GM12873 (cell line): ENCODE results near the gene NFILZ.

ENCODE experiments used
- TF ChIP-seq, protein P1 (sequence below): IDR thresholded peaks from 2 replicates; pipeline ENCODE4 v1.5.1; 2012; ENCODE audit warnings: low read depth, mild to moderate bottlenecking, moderate library complexity, low read length, control low read depth; ENCODE audit not compliant: insufficient read depth; ENCODE audit errors: missing control alignments

The NFILZ gene

DNA sequence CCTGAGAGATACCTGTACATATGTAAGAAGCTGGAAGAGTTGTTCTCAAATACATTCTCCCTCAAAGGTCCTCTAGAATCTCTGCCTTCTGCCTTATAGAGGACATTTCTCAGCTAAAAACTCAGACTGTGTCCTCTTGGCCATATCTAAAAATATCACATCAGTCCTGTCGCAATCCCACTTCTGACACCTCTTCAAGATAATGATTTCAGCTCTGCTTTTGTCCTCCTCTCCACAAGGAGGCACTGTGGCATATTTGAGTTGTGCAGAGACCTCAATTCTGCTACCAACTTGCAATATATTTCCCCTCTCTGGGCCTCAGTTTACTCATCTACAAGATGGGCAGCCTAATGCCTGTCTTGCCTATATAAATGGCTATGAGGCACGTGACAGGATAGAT, 36.5 kb upstream of the NFILZ start:
- TF ChIP-seq, protein P1, sequence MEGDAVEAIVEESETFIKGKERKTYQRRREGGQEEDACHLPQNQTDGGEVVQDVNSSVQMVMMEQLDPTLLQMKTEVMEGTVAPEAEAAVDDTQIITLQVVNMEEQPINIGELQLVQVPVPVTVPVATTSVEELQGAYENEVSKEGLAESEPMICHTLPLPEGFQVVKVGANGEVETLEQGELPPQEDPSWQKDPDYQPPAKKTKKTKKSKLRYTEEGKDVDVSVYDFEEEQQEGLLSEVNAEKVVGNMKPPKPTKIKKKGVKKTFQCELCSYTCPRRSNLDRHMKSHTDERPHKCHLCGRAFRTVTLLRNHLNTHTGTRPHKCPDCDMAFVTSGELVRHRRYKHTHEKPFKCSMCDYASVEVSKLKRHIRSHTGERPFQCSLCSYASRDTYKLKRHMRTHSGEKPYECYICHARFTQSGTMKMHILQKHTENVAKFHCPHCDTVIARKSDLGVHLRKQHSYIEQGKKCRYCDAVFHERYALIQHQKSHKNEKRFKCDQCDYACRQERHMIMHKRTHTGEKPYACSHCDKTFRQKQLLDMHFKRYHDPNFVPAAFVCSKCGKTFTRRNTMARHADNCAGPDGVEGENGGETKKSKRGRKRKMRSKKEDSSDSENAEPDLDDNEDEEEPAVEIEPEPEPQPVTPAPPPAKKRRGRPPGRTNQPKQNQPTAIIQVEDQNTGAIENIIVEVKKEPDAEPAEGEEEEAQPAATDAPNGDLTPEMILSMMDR, result no peak

DNA sequence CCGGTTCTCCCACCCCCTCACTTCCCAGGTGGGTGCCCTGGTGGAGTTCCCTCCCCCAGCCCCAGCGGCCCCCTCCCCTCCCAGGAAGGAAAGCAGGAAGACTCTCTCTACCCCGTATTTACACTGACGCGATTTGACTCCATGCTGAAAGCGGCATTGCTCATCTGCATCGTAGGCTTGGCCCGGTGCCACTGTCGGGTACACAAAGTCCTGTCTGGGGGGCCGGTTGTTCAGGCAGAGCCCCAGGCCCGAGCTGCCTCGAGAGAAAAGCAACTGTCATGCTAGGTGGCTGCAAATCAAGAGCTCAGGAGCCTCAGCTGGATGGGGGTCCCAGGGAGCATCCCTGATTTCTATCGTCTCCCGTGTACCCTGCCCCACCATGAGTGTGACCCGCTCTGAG, 34.8 kb upstream of the NFILZ start:
- TF ChIP-seq, protein P1, result no peak

DNA sequence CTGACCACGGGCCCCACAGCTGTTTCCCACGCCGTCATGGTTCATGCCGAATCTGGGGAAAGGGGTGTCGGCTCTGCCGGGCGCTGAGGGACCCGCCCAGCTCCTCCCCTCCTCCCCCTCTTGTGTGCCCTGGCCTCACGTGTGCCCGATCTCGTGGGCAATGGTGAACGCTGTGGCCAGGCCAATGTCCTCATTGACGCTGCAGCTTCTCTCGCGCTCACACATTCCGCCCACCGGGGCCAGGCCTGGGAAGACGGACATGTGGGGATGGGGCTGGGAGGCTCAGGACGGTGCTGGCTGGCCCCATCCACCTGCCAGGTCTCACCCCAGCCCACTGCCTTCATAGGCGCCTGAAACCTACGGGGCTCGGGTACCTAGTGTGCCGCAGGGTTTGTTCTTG, 34.3 kb upstream of the NFILZ start:
- TF ChIP-seq, protein P1, result no peak

DNA sequence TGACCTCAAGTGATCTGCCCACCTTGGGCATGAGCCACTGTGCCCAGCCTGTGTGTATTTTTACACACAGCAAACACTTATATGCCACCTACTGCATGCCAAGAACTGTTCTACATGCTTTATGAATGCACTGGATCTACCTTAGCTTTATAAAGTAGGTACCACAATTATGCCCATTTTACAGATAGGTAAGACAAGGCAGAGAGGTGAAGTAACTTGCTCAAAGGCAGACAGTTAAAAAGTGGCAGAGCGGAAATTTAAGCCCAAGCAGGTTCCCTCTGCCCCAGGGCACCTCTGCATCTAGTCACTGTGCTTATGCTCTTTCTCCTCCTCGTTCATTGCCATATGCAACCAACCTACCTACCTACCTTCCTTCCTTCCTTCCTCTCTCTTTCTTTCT, 30.4 kb upstream of the NFILZ start:
- TF ChIP-seq, protein P1, result no peak

DNA sequence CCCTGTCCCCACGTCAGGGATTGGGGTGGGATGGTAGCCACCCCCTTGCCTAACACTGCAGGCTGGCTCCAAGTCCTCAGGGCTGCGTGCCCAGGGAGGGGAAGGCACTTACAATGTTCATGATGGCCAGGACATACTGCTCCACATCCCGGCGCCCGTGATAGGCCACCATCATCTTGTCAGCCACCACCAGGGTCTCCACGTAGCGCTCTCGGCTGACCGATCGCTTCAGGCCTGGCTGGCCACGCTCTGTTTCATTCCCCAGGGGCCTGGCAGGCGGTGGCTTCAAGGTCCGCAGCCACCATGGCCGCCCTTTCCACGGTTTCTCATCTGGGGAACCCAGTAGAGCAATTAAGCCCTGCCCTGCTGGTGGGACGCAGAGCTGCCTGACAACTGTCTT, 29.6 kb upstream of the NFILZ start:
- TF ChIP-seq, protein P1, result no peak

DNA sequence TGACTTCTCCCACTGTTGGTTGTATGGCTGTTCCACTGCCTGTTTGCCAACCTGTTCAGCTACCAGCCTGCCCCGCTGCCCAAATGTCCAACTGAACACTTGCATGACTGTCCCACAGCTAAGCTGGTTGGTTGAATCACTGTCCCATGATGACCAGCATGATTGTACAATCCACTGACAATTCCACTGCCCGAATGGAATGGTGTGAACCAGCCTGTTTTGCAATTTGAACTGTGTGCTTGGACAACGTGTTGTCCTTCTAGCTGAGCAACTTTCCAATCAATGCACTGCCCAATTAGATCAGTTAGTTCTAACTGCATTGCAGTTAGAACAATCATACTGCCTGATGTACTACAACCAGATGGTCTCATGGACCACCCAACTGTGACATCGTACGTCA, 28.6 kb upstream of the NFILZ start:
- TF ChIP-seq, protein P1, result no peak

DNA sequence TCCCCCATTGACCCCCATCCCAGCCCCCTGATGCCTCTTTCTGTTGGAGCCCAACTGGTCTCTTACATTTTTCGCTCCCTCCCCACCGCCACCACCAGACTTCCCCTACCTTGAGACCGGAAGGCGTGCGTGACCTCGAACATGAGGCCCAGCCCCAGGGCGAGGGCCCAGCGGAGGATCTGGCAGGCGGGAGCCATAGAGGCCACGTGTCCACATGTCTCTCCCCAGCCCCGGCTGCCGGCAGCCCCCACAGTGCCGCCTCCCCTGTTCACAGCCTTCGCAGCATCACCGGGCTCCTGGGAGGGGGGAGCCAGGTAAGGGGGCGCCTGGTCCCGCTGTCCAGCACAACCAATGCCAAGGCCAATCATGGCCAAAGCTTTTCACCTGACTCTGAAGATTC, 24.9 kb upstream of the NFILZ start:
- TF ChIP-seq, protein P1, result no peak
